ENCODE data around the gene CFAP46. TPM values are rescaled to one million over a fixed set of nuclear protein-coding genes. Genes with fewer than 3 reads are reported as not detected.

The CFAP46 gene
- total RNA-seq, 1 donor from 2014 or later = 1.6 TPM

DNA sequence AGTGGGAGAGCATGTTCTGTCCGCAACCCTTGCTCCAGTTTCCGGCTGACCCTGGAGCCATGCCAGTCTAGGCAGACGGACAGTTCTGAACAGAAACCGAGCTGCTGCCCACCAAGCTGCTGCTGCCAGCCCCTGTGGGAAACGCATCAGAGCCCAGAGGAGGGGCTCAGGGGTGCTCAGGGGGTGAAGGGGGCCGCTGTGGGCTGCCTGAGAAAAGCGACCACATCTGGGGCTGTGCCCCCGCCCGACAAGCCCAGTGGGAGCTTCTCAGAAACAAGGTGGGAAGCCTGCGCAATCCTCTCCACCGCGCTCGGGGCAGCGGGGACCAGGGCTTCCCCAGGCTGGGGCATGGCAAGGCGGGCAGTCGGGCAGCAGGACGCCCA, 38.8 kb upstream of the CFAP46 start:
- no peaks in the 10 kb centered on the region for H3K36me3 ChIP-seq
- Mint-ChIP-seq H3K27ac (no peak overlapping the region), H3K4me3 (no peak overlapping the region)

GRCh38 chr10:132980426-132981172, 38.2 kb upstream of the CFAP46 start:
- Histone ChIP-seq H3K27ac (no peak overlapping the region), H3K4me3 (no peak overlapping the region), H3K4me1 (peaks cover 5% of the 10 kb centered on the region), H3K79me2 (ENCODE audit: low read depth) (no peaks in the 10 kb centered on the region), H4K20me1 (ENCODE audit: low read depth) (no peaks in the 10 kb centered on the region), H3K36me3 (no peaks in the 10 kb centered on the region), H3K4me2 (no peak overlapping the region), H3K27me3 (peaks cover 5% of the 10 kb centered on the region), H2AFZ (replicated peaks) (no peak overlapping the region), H3F3A (ENCODE audit: low read depth) (peaks cover 4% of the 10 kb centered on the region), H3K9ac (no peak overlapping the region), H3K9me3 (ENCODE audit: low read depth) (no peaks in the 10 kb centered on the region)
- H3K27me3 Mint-ChIP-seq (ENCODE audit: insufficient read depth, low read depth) = peaks cover 12% of the 10 kb centered on the region
- DNase-seq (ENCODE audit: low spot score) = no peak
- H3K4me1 Mint-ChIP-seq = peaks cover 17% of the 10 kb centered on the region
- no peak overlapping the region for H3K4me3 Mint-ChIP-seq
- no peaks in the 10 kb centered on the region for H3K36me3 Mint-ChIP-seq
- H3K9me3 Mint-ChIP-seq = no peaks in the 10 kb centered on the region
- no peak for TF ChIP-seq EZH2phosphoT487 (IDR thresholded peaks at IDR 0.05)
- TF ChIP-seq EZH2 (IDR thresholded peaks at IDR 0.05) = no peak
- TF ChIP-seq, protein P1, sequence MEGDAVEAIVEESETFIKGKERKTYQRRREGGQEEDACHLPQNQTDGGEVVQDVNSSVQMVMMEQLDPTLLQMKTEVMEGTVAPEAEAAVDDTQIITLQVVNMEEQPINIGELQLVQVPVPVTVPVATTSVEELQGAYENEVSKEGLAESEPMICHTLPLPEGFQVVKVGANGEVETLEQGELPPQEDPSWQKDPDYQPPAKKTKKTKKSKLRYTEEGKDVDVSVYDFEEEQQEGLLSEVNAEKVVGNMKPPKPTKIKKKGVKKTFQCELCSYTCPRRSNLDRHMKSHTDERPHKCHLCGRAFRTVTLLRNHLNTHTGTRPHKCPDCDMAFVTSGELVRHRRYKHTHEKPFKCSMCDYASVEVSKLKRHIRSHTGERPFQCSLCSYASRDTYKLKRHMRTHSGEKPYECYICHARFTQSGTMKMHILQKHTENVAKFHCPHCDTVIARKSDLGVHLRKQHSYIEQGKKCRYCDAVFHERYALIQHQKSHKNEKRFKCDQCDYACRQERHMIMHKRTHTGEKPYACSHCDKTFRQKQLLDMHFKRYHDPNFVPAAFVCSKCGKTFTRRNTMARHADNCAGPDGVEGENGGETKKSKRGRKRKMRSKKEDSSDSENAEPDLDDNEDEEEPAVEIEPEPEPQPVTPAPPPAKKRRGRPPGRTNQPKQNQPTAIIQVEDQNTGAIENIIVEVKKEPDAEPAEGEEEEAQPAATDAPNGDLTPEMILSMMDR (IDR thresholded peaks at IDR 0.05) = no peak
- no peak overlapping the region for H3K27ac Mint-ChIP-seq

More for the DNA sequence above, 38.8 kb upstream of the CFAP46 start:
- peaks cover 4% of the 10 kb centered on the region for H3F3A ChIP-seq (ENCODE audit: low read depth)
- H3K4me3 ChIP-seq = no peak overlapping the region
- peaks cover 5% of the 10 kb centered on the region for H3K4me1 ChIP-seq
- no peaks in the 10 kb centered on the region for H3K79me2 ChIP-seq (ENCODE audit: low read depth)
- no peaks in the 10 kb centered on the region for H3K9me3 ChIP-seq (ENCODE audit: low read depth)
- DNase-seq (ENCODE audit: low spot score) = no peak
- Mint-ChIP-seq H3K36me3 (no peaks in the 10 kb centered on the region), H3K4me1 (peaks cover 15% of the 10 kb centered on the region), H3K27me3 (ENCODE audit: insufficient read depth, low read depth) (peaks cover 9% of the 10 kb centered on the region), H3K9me3 (no peaks in the 10 kb centered on the region)
- H3K27ac ChIP-seq = no peak overlapping the region
- H2AFZ ChIP-seq (replicated peaks) = no peak overlapping the region
- H3K27me3 ChIP-seq = peaks cover 5% of the 10 kb centered on the region
- no peaks in the 10 kb centered on the region for H4K20me1 ChIP-seq (ENCODE audit: low read depth)
- H3K9ac ChIP-seq = no peak overlapping the region
- no peak overlapping the region for H3K4me2 ChIP-seq
- no peak for TF ChIP-seq EZH2phosphoT487 (IDR thresholded peaks at IDR 0.05)
- TF ChIP-seq, protein P1 (IDR thresholded peaks at IDR 0.05) = no peak
- TF ChIP-seq EZH2 (IDR thresholded peaks at IDR 0.05) = no peak

GRCh38 chr10:132979491-132980425, 37.4 kb upstream of the CFAP46 start:
- TF ChIP-seq, protein P1 (IDR thresholded peaks at IDR 0.05) = no peak
- no peak for TF ChIP-seq EZH2 (IDR thresholded peaks at IDR 0.05)
- TF ChIP-seq EZH2phosphoT487 (IDR thresholded peaks at IDR 0.05) = no peak

More at GRCh38 chr10:132979491-132980425, 37.4 kb upstream of the CFAP46 start:
- Histone ChIP-seq H2AFZ (replicated peaks) (no peak overlapping the region), H4K20me1 (ENCODE audit: low read depth) (no peaks in the 10 kb centered on the region), H3K4me1 (no peaks in the 10 kb centered on the region), H3K36me3 (no peaks in the 10 kb centered on the region), H3K9me3 (ENCODE audit: low read depth) (no peaks in the 10 kb centered on the region), H3F3A (ENCODE audit: low read depth) (no peaks in the 10 kb centered on the region), H3K27ac (no peak overlapping the region), H3K4me3 (no peak overlapping the region), H3K9ac (no peak overlapping the region), H3K4me2 (no peak overlapping the region), H3K79me2 (ENCODE audit: low read depth) (no peaks in the 10 kb centered on the region), H3K27me3 (peaks cover 5% of the 10 kb centered on the region)
- H3K27ac Mint-ChIP-seq = no peak overlapping the region
- peaks cover 12% of the 10 kb centered on the region for H3K4me1 Mint-ChIP-seq
- no peak overlapping the region for H3K4me3 Mint-ChIP-seq
- H3K36me3 Mint-ChIP-seq = no peaks in the 10 kb centered on the region
- no peak for DNase-seq (ENCODE audit: low spot score)
- H3K27me3 Mint-ChIP-seq (ENCODE audit: insufficient read depth, low read depth) = peaks cover 14% of the 10 kb centered on the region
- no peaks in the 10 kb centered on the region for H3K9me3 Mint-ChIP-seq
